Measurements from ENCODE around the gene C5AR2. TPM values are rescaled to one million over a fixed set of nuclear protein-coding genes. Genes with fewer than 3 reads are reported as not detected.
"Not testable (repeated sequence)": the region's sequence is repeated elsewhere in the genome, so short reads cannot be mapped to it uniquely, and the experiment has no call there.

The C5AR2 gene
- total RNA-seq, 1 experiment from 2014 or later = not detected

DNA sequence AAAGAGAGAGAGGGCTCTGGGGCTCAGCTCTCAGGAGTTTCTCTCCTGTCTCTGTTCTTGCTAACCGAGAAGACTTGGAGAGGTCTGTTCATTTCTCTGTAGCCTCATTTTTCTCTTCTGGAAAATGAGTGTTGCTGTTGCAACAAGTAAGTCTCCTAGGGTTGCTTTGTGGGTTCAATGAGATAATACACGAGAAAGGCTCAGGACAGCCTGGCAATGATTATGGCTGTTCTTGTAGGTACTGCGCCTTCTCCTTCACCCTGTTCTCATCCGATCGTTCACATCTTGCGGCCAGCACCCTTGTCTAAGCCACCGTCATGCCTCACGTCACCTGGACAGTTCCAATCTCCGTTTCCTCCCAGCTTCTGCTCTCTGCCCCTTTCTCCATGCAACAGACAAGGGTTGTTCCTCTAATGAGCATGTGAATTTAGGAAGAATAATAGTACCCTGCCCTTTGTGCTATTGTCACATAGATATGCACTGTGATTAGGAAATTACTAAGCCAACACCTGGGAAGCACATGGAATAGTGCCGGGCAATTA lies 18.1 kb upstream of the C5AR2 start:
- Histone ChIP-seq H3K36me3 (no peaks in the 10 kb centered on the region), H3K27ac (no peak overlapping the region), H3K27me3 (no peaks in the 10 kb centered on the region), H3K9me3 (replicated peaks) (no peaks in the 10 kb centered on the region), H3K4me1 (peaks cover 4% of the 10 kb centered on the region; the same call in 1 of the 2 replicates), H3K4me3 (no peak overlapping the region)
- DNase-seq = no peak

DNA sequence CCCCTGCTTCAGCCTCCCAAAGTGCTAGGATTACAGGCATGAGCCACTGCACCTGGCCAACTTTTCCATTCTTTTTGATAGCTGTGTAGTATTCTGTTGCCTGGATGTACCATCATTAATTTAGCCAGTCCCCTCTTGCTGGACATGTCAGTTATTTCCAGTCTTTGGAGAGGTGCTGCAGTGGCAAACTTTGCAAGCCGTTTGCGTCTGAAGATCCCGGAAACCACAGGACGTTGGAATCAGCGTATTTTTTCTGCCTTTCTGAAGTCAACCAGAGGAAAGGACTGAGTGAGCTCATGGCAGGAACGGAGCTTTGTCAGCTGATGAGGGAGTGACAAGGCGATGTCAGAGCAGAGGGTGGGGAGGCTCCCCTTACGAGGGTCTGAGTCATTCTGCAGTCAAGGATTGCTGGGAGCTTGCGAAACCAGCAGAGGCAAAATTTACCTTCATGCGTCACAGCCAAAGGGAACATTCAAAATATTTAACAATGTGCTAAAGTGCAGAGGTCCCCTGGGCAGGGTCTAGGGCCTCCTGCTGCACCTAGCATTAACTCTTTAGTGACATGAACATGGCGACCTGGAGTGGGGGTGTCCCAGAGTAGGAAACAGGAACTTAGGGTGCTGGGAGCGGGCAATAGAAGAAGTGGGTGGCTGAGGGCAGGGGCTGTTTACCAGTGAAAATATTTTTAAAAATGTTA lies 16.7 kb upstream of the C5AR2 start:
- Histone ChIP-seq H3K36me3 (no peaks in the 10 kb centered on the region), H3K4me3 (no peak overlapping the region), H3K27ac (no peak overlapping the region), H3K9me3 (replicated peaks) (no peaks in the 10 kb centered on the region), H3K27me3 (no peaks in the 10 kb centered on the region), H3K4me1 (no peaks in the 10 kb centered on the region; the same call in 1 of the 2 replicates)
- DNase-seq = no peak

- no peaks in the 10 kb centered on the region for H3K4me1 ChIP-seq
- no peaks in the 10 kb centered on the region for H3K9me3 ChIP-seq (replicated peaks)
- no peak for DNase-seq
- H3K27ac ChIP-seq = no peak overlapping the region
- H3K27me3 ChIP-seq = no peaks in the 10 kb centered on the region
- no peak overlapping the region for H3K4me3 ChIP-seq
- H3K36me3 ChIP-seq = no peaks in the 10 kb centered on the region
Measured at GRCh38 chr19:47316513-47316912, 15.5 kb upstream of the C5AR2 start.

- Histone ChIP-seq H3K27ac (no peak overlapping the region), H3K4me1 (no peaks in the 10 kb centered on the region), H3K36me3 (no peaks in the 10 kb centered on the region), H3K4me3 (no peak overlapping the region), H3K9me3 (replicated peaks) (no peaks in the 10 kb centered on the region), H3K27me3 (no peaks in the 10 kb centered on the region)
- DNase-seq = no peak
Measured at GRCh38 chr19:47319923-47320871, 11.8 kb upstream of the C5AR2 start.

GRCh38 chr19:47321630-47322029 lies 10.3 kb upstream of the C5AR2 start:
- no peak overlapping the region for H3K27ac ChIP-seq
- no peak overlapping the region for H3K4me3 ChIP-seq
- no peaks in the 10 kb centered on the region for H3K9me3 ChIP-seq (replicated peaks)
- no peaks in the 10 kb centered on the region for H3K27me3 ChIP-seq
- H3K4me1 ChIP-seq = no peaks in the 10 kb centered on the region
- H3K36me3 ChIP-seq = no peaks in the 10 kb centered on the region
- no peak for DNase-seq

DNA sequence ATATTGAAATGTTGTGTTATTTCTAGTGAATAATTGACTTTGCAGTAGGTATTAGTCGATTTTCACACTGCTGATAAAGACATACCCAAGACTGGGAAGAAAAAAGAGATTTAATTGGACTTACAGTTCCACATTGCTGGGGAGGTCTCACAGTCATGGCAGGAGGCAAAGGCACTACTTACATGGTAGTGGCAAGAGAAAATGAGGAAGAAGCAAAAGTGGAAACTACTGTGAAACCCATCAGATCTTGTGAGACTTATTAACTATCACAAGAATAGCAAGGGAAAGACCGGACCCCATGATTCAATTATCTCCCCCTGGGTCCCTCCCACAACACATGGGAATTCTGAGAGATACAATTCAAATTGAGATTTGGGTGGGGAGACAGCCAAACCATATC lies 9.9 kb upstream of the C5AR2 start:
- no peaks in the 10 kb centered on the region for H3K27me3 ChIP-seq
- DNase-seq = no peak
- no peaks in the 10 kb centered on the region for H3K36me3 ChIP-seq
- no peak overlapping the region for H3K27ac ChIP-seq
- H3K9me3 ChIP-seq (replicated peaks) = no peaks in the 10 kb centered on the region
- no peak overlapping the region for H3K4me3 ChIP-seq
- no peaks in the 10 kb centered on the region for H3K4me1 ChIP-seq

GRCh38 chr19:47323409-47323808 lies 8.6 kb upstream of the C5AR2 start:
- no peak overlapping the region for H3K4me3 ChIP-seq
- H3K27me3 ChIP-seq = no peaks in the 10 kb centered on the region
- no peaks in the 10 kb centered on the region for H3K4me1 ChIP-seq
- no peaks in the 10 kb centered on the region for H3K36me3 ChIP-seq
- no peak for DNase-seq
- H3K27ac ChIP-seq = no peak overlapping the region
- H3K9me3 ChIP-seq (replicated peaks) = no peaks in the 10 kb centered on the region

DNA sequence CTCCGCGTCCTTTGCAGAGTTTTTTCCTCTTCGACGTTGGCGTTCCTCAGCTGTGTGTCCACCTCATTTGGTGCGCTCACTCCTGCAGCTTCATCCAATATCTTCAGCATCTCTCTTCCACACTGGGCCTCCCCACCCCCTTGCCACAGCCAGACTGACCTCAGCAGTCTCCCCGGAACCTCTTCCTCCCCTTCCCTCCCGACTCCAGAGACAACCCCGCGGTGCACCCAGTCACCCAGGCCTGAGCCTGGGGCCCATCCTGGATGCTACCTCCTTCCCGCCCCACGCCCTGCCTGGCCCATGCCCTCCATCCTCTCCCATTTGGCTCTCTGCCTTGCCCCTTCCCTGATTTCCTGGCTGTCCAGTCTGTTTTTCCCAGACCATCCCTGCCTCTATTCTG lies 8.1 kb upstream of the C5AR2 start:
- H3K4me1 ChIP-seq = no peaks in the 10 kb centered on the region
- DNase-seq = no peak
- H3K27me3 ChIP-seq = no peaks in the 10 kb centered on the region
- H3K36me3 ChIP-seq = no peaks in the 10 kb centered on the region
- H3K4me3 ChIP-seq = no peak overlapping the region
- no peak overlapping the region for H3K27ac ChIP-seq
- no peaks in the 10 kb centered on the region for H3K9me3 ChIP-seq (replicated peaks)

DNA sequence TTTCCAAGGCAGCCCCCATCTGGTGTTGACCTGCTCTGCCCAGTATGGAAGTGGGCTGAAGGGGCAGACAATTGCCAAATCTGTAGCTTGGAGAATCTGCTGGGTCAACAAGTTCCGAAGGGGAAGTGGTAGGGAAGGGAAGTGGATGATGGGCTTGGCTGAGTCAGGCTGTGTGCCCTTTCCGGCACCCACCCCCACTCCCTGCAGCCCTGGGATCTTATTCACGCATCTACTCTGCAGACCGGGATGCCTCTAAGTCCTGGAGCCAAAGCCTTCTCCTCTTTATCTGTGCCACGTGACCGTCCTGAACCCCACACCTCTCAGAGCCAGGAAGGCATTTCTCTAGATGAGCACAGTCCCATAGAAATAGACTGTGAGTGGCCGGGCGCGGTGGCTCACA lies 7.5 kb upstream of the C5AR2 start:
- no peak for DNase-seq

DNA sequence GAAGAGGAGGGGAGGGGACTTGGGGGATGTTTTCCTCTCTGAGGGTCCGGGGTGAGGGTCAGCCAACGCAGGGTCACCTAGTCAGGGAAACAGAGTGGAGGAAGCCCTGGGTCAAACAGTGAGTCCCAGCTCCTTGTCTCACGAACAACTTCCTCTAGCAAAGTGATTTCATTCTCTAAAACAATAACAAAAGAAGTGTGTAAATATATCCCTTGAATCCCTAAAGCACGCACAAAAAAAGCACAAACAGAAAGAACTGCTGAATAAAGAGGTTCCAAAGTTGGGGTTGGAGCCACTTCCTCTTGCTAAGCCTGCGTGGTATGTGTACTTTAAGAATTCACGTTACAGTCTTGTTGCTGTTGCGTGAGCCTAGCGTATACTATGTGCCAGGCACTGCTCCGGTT lies 1.5 kb upstream of the C5AR2 start:
- peaks cover 4% of the 10 kb centered on the region; the same call in 1 of the 2 replicates for H3K27me3 ChIP-seq
- H3K36me3 ChIP-seq = no peaks in the 10 kb centered on the region
- DNase-seq = no peak
- no peak overlapping the region for H3K27ac ChIP-seq
- no peak overlapping the region for H3K4me3 ChIP-seq
- H3K4me1 ChIP-seq = no peaks in the 10 kb centered on the region
- no peaks in the 10 kb centered on the region for H3K9me3 ChIP-seq (replicated peaks)

More for the DNA sequence above, 7.5 kb upstream of the C5AR2 start:
- no peak overlapping the region for H3K27ac ChIP-seq
- no peaks in the 10 kb centered on the region for H3K27me3 ChIP-seq
- H3K4me1 ChIP-seq = no peaks in the 10 kb centered on the region
- H3K4me3 ChIP-seq = no peak overlapping the region
- H3K9me3 ChIP-seq (replicated peaks) = no peaks in the 10 kb centered on the region
- no peaks in the 10 kb centered on the region for H3K36me3 ChIP-seq

GRCh38 chr19:47331490-47331889 lies 485 bp upstream of the C5AR2 start:
- Histone ChIP-seq H3K27ac (no peak overlapping the region), H3K36me3 (no peaks in the 10 kb centered on the region), H3K4me3 (no peak overlapping the region), H3K4me1 (no peaks in the 10 kb centered on the region), H3K9me3 (replicated peaks) (no peaks in the 10 kb centered on the region), H3K27me3 (peaks cover 4% of the 10 kb centered on the region; the same call in 1 of the 2 replicates)
- DNase-seq = no peak

GRCh38 chr19:47336765-47337718 lies 5.1 kb downstream of the C5AR2 start:
- H3K27ac ChIP-seq; H3K4me1 ChIP-seq; H3K4me3 ChIP-seq; H3K36me3 ChIP-seq; H3K27me3 ChIP-seq; DNase-seq; H3K9me3 ChIP-seq (replicated peaks): not testable (repeated sequence)

- H3K36me3 ChIP-seq = no peaks in the 10 kb centered on the region
- no peak overlapping the region for H3K4me3 ChIP-seq
- H3K9me3 ChIP-seq (replicated peaks) = no peaks in the 10 kb centered on the region
- no peak overlapping the region for H3K27ac ChIP-seq
- H3K27me3 ChIP-seq = no peaks in the 10 kb centered on the region; the same call in 1 of the 2 replicates
- H3K4me1 ChIP-seq = no peaks in the 10 kb centered on the region
- no peak for DNase-seq
Measured at GRCh38 chr19:47339196-47339880, 7.4 kb downstream of the C5AR2 start.

All from SJCRH30 (cell line).